Endothelial cell of umbilical vein (primary cell): ENCODE data around the gene TMEM222. TPM values are rescaled to one million over a fixed set of nuclear protein-coding genes. Genes with fewer than 3 reads are reported as not detected.
A peak's percentile ranks its signal among the peaks of the same experiment; 100 is the strongest.

Experiments
- BruUV-seq: library from RNA; stranded (reverse); fragments of 400-500 nt; replicated peaks from 2 replicates; lab custom pipeline; 2021; lab: Mats Ljungman, UMichigan
- CTCF ChIA-PET: fragments of 300-600, 350-600 bp; sonication (Branson Sonifier 250); formaldehyde crosslinking; loops from one replicate; lab custom pipeline; 2021; ENCODE audit warnings: antibody characterized with exemption, inconsistent platforms; lab: Charles Lee
- POLR2A ChIA-PET: fragments of 300-600, 350-600 bp; sonication (Branson Sonifier 250); formaldehyde crosslinking; loops from one replicate; lab custom pipeline; 2021; ENCODE audit warnings: antibody characterized with exemption, inconsistent platforms; lab: Charles Lee
- DNase-seq: peaks from one replicate; pipeline ENCODE4 v3.0.0-alpha.2; 2011; ENCODE audit warnings: low read depth, low spot score
- FAIRE-seq: peaks from 2 replicates; lab custom pipeline; 2011; peaks lifted over from hg19 to GRCh38; lab: Jason Lieb, UNC
- H2AFZ ChIP-seq: 2 replicates; pipeline ENCODE4 v1.6.0; 2012; ENCODE audit warnings: low read depth, low read length, control low read depth, inconsistent platforms
- H3K27ac ChIP-seq: 2 replicates; pipeline ENCODE4 v1.5.1; 2011; ENCODE audit warnings: low read depth, mild to moderate bottlenecking, control low read depth, low read length, moderate library complexity; ENCODE audit not compliant: insufficient read depth
- H3K27me3 ChIP-seq, 2 experiments: 2 replicates each; pipeline versions ENCODE4 v1.6.0 to v1.6.1; 2011; ENCODE audit warnings: low read length in 2 of 2, mixed read lengths in 1 of 2; ENCODE audit not compliant: control insufficient read depth in 2 of 2, insufficient read depth in 2 of 2
- H3K36me3 ChIP-seq, 2 experiments: 2 replicates in 1 of 2; 3 replicates in 1 of 2; pipeline ENCODE4 v1.5.1; 2011; ENCODE audit warnings: low read length in 2 of 2, mild to moderate bottlenecking in 1 of 2, moderate library complexity in 1 of 2; ENCODE audit not compliant: control insufficient read depth in 2 of 2, insufficient read depth in 2 of 2; ENCODE audit errors: extremely low read depth in 1 of 2
- H3K4me1 ChIP-seq: 3 replicates; pipeline ENCODE4 v1.5.1; 2011; ENCODE audit warnings: mild to moderate bottlenecking, low read length; ENCODE audit not compliant: control insufficient read depth, insufficient read depth; ENCODE audit errors: extremely low read depth
- H3K4me2 ChIP-seq: 2 replicates; pipeline ENCODE4 v1.6.1; 2011; ENCODE audit warnings: low read length, control low read depth, mixed read lengths; ENCODE audit not compliant: insufficient read depth
- H3K4me3 ChIP-seq, 3 experiments: fragments of 200-600 bp in 1 of 3; sonication (generic), shearing (Covaris generic) in 1 of 3; replicated peaks in 1 of 3; 2 replicates each; pipeline ENCODE4 v1.5.1; 2011 to 2016; ENCODE audit warnings: control low read depth in 3 of 3, low read length in 3 of 3, mild to moderate bottlenecking in 2 of 3, inconsistent platforms in 1 of 3, low read depth in 1 of 3, moderate library complexity in 1 of 3; ENCODE audit not compliant: insufficient read depth in 1 of 3
- H3K79me2 ChIP-seq: 2 replicates; pipeline ENCODE4 v1.6.0; 2012; ENCODE audit warnings: low read length, inconsistent platforms; ENCODE audit not compliant: control insufficient read depth, insufficient read depth
- H3K9ac ChIP-seq: replicated peaks from 2 replicates; pipeline ENCODE3; 2011; ENCODE audit warnings: low read length, control low read depth; ENCODE audit not compliant: insufficient read depth; ENCODE audit errors: extremely low read depth
- H3K9me1 ChIP-seq: replicated peaks from 3 replicates; pipeline ENCODE4 v1.6.0; 2011; ENCODE audit warnings: mild to moderate bottlenecking, low read length; ENCODE audit not compliant: control insufficient read depth, insufficient read depth; ENCODE audit errors: extremely low read depth
- H3K9me3 ChIP-seq: replicated peaks from 2 replicates; pipeline ENCODE4 v1.5.1; 2012; ENCODE audit warnings: low read length, inconsistent platforms; ENCODE audit not compliant: control insufficient read depth, insufficient read depth
- H4K20me1 ChIP-seq: replicated peaks from 2 replicates; pipeline ENCODE3; 2011; ENCODE audit warnings: mild to moderate bottlenecking, low read length; ENCODE audit not compliant: control insufficient read depth, insufficient read depth; ENCODE audit errors: extremely low read depth
- EZH2 ChIP-seq: IDR thresholded peaks from 2 replicates; pipeline ENCODE4 v1.6.1; 2012; ENCODE audit warnings: borderline replicate concordance, low read depth, mild to moderate bottlenecking, moderate library complexity, low read length, inconsistent platforms; ENCODE audit not compliant: severe bottlenecking
- FOS ChIP-seq: IDR thresholded peaks from 2 replicates; pipeline ENCODE4 v1.6.1; 2011; ENCODE audit warnings: mild to moderate bottlenecking, low read length, moderate library complexity, borderline replicate concordance; ENCODE audit not compliant: insufficient read depth
- GATA2 ChIP-seq: IDR thresholded peaks from 2 replicates; pipeline ENCODE4 v1.7.0; 2011; ENCODE audit warnings: low read depth, mild to moderate bottlenecking, moderate library complexity, mixed read lengths, low read length; ENCODE audit not compliant: insufficient read length, insufficient read depth
- JUN ChIP-seq: IDR thresholded peaks from 2 replicates; pipeline ENCODE4 v1.6.1; 2011; ENCODE audit warnings: borderline replicate concordance, low read depth; ENCODE audit not compliant: insufficient read length, insufficient read depth
- MYC ChIP-seq: IDR thresholded peaks from one replicate; pipeline ENCODE4 v1.6.1; 2011; ENCODE audit warnings: mild to moderate bottlenecking, low read depth, low read length
- POLR2A ChIP-seq: IDR thresholded peaks from 2 replicates; pipeline ENCODE4 v1.6.1; 2012; ENCODE audit warnings: low read depth, mild to moderate bottlenecking, control low read depth, low read length
- POLR2AphosphoS5 ChIP-seq: IDR thresholded peaks from 2 replicates; pipeline ENCODE4 v1.6.1; 2012; ENCODE audit warnings: low read depth, mild to moderate bottlenecking, control low read depth, low read length, moderate library complexity; ENCODE audit not compliant: insufficient read depth
- dilution Hi-C: fragments of 300-500 bp; cut with MboI; formaldehyde crosslinking; loops from one replicate; pipeline ENCODE4 v1.15.0; 2019; ENCODE audit warnings: low sequenced_read_pairs; ENCODE audit not compliant: extremely low pct_ligation_motif_present
- intact Hi-C: fragments of 100-400 bp; cut with micrococcal nuclease; formaldehyde crosslinking; loops from one replicate; pipeline ENCODE4 v1.10.0; 2022
- polyA plus RNA-seq, 4 experiments: library from polyadenylated mRNA; depleted of rRNA in 3 of 4; stranded (reverse) in 3 of 4; unstranded in 1 of 4; fragments of >200 nt; gene quantifications; 2 replicates each; pipeline versions ENCODE4 v1.2.1 to v1.2.3, GENCODE V29; 2011 to 2012; ENCODE audit warnings: missing spikeins in 1 of 4
- total RNA-seq: library from RNA; stranded (reverse); gene quantifications from 2 replicates; pipeline ENCODE4 v1.2.3, GENCODE V29; 2021
- TF ChIP-seq, protein P1 (sequence below), 2 donors: IDR thresholded peaks; 1 replicate in 1 of 2; 2 replicates in 1 of 2; pipeline ENCODE4 v1.5.1; 2011; ENCODE audit warnings: low read length in 2 of 2, mild to moderate bottlenecking in 2 of 2, moderate library complexity in 2 of 2, control low read depth in 1 of 2, inconsistent platforms in 1 of 2, low read depth in 1 of 2; ENCODE audit not compliant: insufficient read depth in 1 of 2; ENCODE audit errors: extremely low read depth in 1 of 2
- TF ChIP-seq, protein P2 (sequence below): IDR thresholded peaks from 2 replicates; pipeline ENCODE4 v1.6.1; 2011; ENCODE audit not compliant: insufficient read depth, insufficient read length

Gene TMEM222
- total and polyA plus RNA-seq, 2 donors (not counting 3 experiments of a cell fraction or from before 2014, with no cell fraction given), result 45.8 to 76.1 TPM

- ChIA-PET POLR2A (no interaction called here), CTCF (interaction anchor here (0.7 to 6.8 kb wide), 15 partner anchors 8 to 237 kb away, joined by 3 to 57 read pairs (median 10); partner anchors contain the start of genes AHDC1, CD164L2, FCN3 and GPR3)
- intact Hi-C loops, result no loop called here
- Histone ChIP-seq H3K9ac (peak overlapping the region; percentile 83), H3K79me2 (no peaks in the 10 kb centered on the region), H3K27me3 (no peaks in the 10 kb centered on the region), H4K20me1 (no peaks in the 10 kb centered on the region), H3K27ac (peak overlapping the region; percentile 19), H3K4me2 (peak overlapping the region; percentile 92), H3K9me3 (no peaks in the 10 kb centered on the region), H3K4me1 (peaks cover 15% of the 10 kb centered on the region), H3K36me3 (no peaks in the 10 kb centered on the region), H3K4me3 (peak overlapping the region in 2 of 3 experiments; percentile 62 to 81), H3K9me1 (no peaks in the 10 kb centered on the region), H2AFZ (peak overlapping the region; percentile 94)
- TF ChIP-seq, protein P1, sequence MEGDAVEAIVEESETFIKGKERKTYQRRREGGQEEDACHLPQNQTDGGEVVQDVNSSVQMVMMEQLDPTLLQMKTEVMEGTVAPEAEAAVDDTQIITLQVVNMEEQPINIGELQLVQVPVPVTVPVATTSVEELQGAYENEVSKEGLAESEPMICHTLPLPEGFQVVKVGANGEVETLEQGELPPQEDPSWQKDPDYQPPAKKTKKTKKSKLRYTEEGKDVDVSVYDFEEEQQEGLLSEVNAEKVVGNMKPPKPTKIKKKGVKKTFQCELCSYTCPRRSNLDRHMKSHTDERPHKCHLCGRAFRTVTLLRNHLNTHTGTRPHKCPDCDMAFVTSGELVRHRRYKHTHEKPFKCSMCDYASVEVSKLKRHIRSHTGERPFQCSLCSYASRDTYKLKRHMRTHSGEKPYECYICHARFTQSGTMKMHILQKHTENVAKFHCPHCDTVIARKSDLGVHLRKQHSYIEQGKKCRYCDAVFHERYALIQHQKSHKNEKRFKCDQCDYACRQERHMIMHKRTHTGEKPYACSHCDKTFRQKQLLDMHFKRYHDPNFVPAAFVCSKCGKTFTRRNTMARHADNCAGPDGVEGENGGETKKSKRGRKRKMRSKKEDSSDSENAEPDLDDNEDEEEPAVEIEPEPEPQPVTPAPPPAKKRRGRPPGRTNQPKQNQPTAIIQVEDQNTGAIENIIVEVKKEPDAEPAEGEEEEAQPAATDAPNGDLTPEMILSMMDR (IDR thresholded peaks at IDR 0.05; ENCODE audit: extremely low read depth in 1 of 2, insufficient read depth in 1 of 2, low read depth in 1 of 2, low read length in 2 of 2), result no peak
- TF ChIP-seq MYC (no peak), FOS (no peak), JUN (no peak), EZH2 (no peak), POLR2A (no peak), POLR2AphosphoS5 (no peak), GATA2 (no peak)
- TF ChIP-seq, protein P2, sequence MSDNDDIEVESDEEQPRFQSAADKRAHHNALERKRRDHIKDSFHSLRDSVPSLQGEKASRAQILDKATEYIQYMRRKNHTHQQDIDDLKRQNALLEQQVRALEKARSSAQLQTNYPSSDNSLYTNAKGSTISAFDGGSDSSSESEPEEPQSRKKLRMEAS, result no peak
- FAIRE-seq, result no peak
- dilution Hi-C loops, result no loop called here
- DNase-seq, result no peak
- BruUV-seq, result no TSS peak
These were observed 45.2 kb downstream of the TMEM222 start for GRCh38 chr1:27367160-27367650.
